LNCaP clone FGC (cell line): ENCODE results near the gene ZNF324B.
"Not testable (repeated sequence)": the region's sequence is repeated elsewhere in the genome, so short reads cannot be mapped to it uniquely, and the experiment has no call there.

Source experiments
- DNase-seq: peaks from one replicate; pipeline ENCODE4 v3.0.0-alpha.2; 2011; ENCODE audit warnings: low read depth
- H3K4me3 ChIP-seq: 2 replicates; pipeline ENCODE4 v1.5.1; 2011; ENCODE audit warnings: mild to moderate bottlenecking, low read depth, low read length, control low read depth
- TF ChIP-seq, protein P1 (sequence below): IDR thresholded peaks from 2 replicates; pipeline ENCODE4 v1.5.1; 2012; ENCODE audit warnings: mild to moderate bottlenecking; ENCODE audit not compliant: control insufficient read depth, insufficient read depth; ENCODE audit errors: extremely low read depth

Gene ZNF324B

GRCh38 chr19:58439576-58440554 lies 11.6 kb upstream of the ZNF324B start, which contains the start of gene ZNF132:
ZNF132 (minus strand) TSS chr19:58440153; CDS start chr19:58439821, 332 bp downstream.
- DNase-seq, result peak; percentile 99
- peak within 1 kb of the TSS; percentile 86 for H3K4me3 ChIP-seq
- TF ChIP-seq, protein P1, sequence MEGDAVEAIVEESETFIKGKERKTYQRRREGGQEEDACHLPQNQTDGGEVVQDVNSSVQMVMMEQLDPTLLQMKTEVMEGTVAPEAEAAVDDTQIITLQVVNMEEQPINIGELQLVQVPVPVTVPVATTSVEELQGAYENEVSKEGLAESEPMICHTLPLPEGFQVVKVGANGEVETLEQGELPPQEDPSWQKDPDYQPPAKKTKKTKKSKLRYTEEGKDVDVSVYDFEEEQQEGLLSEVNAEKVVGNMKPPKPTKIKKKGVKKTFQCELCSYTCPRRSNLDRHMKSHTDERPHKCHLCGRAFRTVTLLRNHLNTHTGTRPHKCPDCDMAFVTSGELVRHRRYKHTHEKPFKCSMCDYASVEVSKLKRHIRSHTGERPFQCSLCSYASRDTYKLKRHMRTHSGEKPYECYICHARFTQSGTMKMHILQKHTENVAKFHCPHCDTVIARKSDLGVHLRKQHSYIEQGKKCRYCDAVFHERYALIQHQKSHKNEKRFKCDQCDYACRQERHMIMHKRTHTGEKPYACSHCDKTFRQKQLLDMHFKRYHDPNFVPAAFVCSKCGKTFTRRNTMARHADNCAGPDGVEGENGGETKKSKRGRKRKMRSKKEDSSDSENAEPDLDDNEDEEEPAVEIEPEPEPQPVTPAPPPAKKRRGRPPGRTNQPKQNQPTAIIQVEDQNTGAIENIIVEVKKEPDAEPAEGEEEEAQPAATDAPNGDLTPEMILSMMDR, result no peak

- TF ChIP-seq, protein P1, result no peak
- DNase-seq, result no peak
- H3K4me3 ChIP-seq, result peak overlapping the region; percentile 86
These were observed 10.9 kb upstream of the ZNF324B start for GRCh38 chr19:58440556-58440955.

DNA sequence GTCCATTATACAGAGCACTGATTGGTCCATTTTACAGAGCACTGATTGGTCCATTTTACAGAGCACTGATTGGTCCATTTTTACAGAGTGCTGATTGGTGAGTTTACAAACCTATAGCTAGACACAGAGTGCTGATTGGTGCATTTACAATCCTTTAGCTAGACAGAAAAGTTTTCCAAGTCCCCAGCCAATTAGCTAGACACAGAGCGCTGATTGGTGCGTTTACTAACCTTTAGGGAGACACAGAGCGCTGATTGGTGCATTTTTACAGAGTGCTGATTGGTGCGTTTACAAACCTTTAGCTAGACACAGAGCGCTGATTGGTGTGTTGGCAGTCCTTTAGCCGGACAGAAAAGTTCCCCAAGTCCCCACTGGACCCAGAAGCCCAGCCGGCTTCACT lies 8.4 kb upstream of the ZNF324B start:
- H3K4me3 ChIP-seq, DNase-seq: not testable (repeated sequence)

DNA sequence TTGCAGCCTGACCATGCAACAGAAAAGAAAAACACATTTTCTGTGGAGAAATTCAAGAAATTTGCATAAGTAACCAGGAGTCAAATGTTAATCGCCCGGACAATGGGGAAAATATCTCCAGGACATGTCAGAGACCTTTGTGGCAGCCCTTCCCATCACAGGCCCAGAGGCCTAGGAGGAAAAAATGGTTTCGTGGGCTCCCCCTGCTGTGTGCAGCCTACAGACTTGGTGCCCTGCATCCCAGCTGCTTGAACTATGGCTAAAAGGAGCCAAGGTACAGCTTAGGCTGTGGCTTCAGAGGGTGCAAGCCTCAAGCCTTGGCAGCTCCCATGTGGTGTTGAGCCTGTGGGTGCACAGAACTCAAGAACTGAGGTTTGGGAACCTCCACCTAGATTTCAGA lies 2.6 kb upstream of the ZNF324B start:
- not testable (repeated sequence) for DNase-seq, H3K4me3 ChIP-seq

- DNase-seq, H3K4me3 ChIP-seq: not testable (repeated sequence)
These were observed 1.4 kb upstream of the ZNF324B start for GRCh38 chr19:58449980-58450379.

DNA sequence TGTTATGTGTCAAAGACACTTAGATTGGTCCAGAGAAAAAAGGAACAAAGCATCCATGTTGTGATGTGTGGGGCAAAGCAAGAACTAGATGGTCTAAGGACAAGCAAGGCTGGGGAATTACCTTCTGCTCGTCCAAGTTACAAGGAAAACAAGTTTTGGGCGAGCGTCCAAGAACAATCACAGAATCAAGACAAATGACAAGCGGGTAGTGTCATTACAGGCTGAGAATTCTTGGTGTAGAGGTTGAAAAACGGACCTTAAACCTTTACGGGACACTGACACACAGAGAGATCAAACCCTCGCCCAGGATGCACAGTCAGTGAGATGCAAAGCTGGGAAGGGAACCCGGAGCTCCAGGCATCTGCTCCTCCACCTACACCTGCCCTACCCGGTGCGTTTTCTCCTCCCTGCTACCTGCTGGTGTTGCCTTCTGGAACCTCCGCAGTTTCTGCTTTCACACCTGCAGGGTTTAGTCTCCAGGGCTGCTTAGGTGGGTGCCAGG lies 515 bp upstream of the ZNF324B start:
- DNase-seq, result peak; percentile 66
- TF ChIP-seq, protein P1, result no peak
- peak overlapping the region; percentile 79 for H3K4me3 ChIP-seq

- TF ChIP-seq, protein P1, result no peak
- H3K4me3 ChIP-seq, result no peak overlapping the region
- DNase-seq, result no peak
These were observed 2.3 kb downstream of the ZNF324B start for GRCh38 chr19:58453743-58454142.

DNA sequence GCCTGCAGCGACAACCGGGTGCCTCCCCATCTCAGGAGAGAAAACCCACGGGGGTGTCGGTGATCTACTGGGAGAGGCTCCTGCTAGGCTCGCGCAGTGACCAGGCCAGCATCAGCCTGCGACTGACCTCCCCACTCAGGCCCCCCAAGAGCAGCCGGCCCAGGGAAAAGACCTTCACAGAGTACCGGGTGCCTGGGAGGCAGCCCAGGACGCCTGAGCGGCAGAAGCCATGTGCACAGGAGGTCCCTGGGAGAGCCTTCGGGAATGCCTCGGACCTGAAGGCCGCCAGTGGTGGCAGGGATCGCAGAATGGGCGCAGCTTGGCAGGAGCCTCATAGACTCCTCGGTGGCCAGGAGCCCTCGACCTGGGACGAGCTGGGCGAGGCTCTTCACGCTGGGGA lies 3.9 kb downstream of the ZNF324B start:
- no peak overlapping the region for H3K4me3 ChIP-seq
- no peak for DNase-seq
- TF ChIP-seq, protein P1, result no peak
